ENCODE data around the gene SULT1A1.

SULT1A1 gene

GRCh38 chr16:28607116-28607623, 2.7 kb downstream of the SULT1A1 start:
- POLR2A ChIA-PET = no interaction called here

More at GRCh38 chr16:28607116-28607623, 2.7 kb downstream of the SULT1A1 start:
- CTCF ChIA-PET = no interaction called here
- Histone ChIP-seq H3K9me3 (ENCODE audit: control insufficient read depth, insufficient read depth, low read depth, low read length) (no peaks in the 10 kb centered on the region), H3K36me3 (ENCODE audit: control insufficient read depth in 2 of 2, insufficient read depth in 1 of 2, low read length in 2 of 2) (peaks cover 3 to 39% of the 10 kb centered on the region in 2 experiments; a peak in 2 of 3 replicates), H3K27ac (ENCODE audit: extremely low read depth, low read depth, low read length) (no peak overlapping the region), H3K4me3 (ENCODE audit: low read depth, low read length) (no peak overlapping the region), H3K4me1 (ENCODE audit: control insufficient read depth, insufficient read depth, low read length) (no peaks in the 10 kb centered on the region)
- TF ChIP-seq ZNF148 (tag by site-specific recombination; IDR thresholded peaks at IDR 0.05; ENCODE audit: borderline replicate concordance) = no peak
- no peak for TF ChIP-seq ZNF629 (tag by site-specific recombination; IDR thresholded peaks at IDR 0.05)
- no peak for TF ChIP-seq SCRT1 (tag by site-specific recombination; IDR thresholded peaks at IDR 0.05; ENCODE audit: borderline replicate concordance)
- no peak for TF ChIP-seq ZNF133 (tag by site-specific recombination; IDR thresholded peaks at IDR 0.05)
- TF ChIP-seq ZNF362 (tag by site-specific recombination; IDR thresholded peaks at IDR 0.05) = no peak
- no peak for TF ChIP-seq ZNF624 (tag by site-specific recombination; IDR thresholded peaks at IDR 0.05)
- TF ChIP-seq OVOL3 (tag by site-specific recombination; IDR thresholded peaks at IDR 0.05) = no peak
- no peak for TF ChIP-seq PRDM2 (tag by site-specific recombination; IDR thresholded peaks at IDR 0.05; ENCODE audit: borderline replicate concordance)

All from HEK293 (cell line).